Body of pancreas (tissue), 4 donors: Measurements from ENCODE around the gene DTNB.

Experiments
- POLR2A ChIP-seq, 3 donors: fragments of 450-650 bp; IDR thresholded peaks; one replicate each; pipeline ENCODE4 v1.6.1; 2016; ENCODE audit warnings: antibody characterized with exemption in 3 of 3, mild to moderate bottlenecking in 2 of 3
- TF ChIP-seq, protein P1 (sequence below), 7 experiments: fragments of 450-650 bp in 4 of 7; fragments of 200-600 bp in 3 of 7; sonication (generic) in 3 of 7; IDR thresholded peaks; one replicate each; pipeline ENCODE4 v1.5.1; 2016 to 2019; ENCODE audit warnings: antibody characterized with exemption in 7 of 7

DNA sequence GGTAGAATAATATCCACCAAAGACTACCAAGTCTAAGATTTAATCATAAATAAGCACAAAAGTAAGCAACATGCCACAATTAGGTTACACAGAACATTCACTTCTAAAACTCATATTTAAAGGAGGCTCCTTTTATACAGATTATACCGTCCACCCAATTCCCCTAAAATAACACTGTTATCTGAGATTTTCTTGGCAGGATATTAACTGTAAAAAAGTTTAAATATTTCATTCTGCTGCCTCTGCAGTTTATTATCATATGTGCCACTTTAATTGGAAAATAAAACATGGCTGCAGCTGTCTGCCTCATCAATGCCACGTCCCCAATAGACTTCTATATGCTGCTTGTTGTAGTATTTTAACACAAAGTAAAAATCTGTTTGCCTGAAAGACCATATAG, 140.9 kb downstream of the DTNB start:
- TF ChIP-seq, protein P1, sequence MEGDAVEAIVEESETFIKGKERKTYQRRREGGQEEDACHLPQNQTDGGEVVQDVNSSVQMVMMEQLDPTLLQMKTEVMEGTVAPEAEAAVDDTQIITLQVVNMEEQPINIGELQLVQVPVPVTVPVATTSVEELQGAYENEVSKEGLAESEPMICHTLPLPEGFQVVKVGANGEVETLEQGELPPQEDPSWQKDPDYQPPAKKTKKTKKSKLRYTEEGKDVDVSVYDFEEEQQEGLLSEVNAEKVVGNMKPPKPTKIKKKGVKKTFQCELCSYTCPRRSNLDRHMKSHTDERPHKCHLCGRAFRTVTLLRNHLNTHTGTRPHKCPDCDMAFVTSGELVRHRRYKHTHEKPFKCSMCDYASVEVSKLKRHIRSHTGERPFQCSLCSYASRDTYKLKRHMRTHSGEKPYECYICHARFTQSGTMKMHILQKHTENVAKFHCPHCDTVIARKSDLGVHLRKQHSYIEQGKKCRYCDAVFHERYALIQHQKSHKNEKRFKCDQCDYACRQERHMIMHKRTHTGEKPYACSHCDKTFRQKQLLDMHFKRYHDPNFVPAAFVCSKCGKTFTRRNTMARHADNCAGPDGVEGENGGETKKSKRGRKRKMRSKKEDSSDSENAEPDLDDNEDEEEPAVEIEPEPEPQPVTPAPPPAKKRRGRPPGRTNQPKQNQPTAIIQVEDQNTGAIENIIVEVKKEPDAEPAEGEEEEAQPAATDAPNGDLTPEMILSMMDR (IDR thresholded peaks at IDR 0.05), result no peak
- no peak for TF ChIP-seq POLR2A (IDR thresholded peaks at IDR 0.05)
